Ishikawa (cell line): ENCODE data around the gene DPH6.

ENCODE experiments used
- CEBPB ChIP-seq: IDR thresholded peaks from 2 replicates; pipeline ENCODE4 v1.6.1; 2012
- CREB1 ChIP-seq: IDR thresholded peaks from 2 replicates; pipeline ENCODE4 v1.6.1; 2012; ENCODE audit warnings: low read depth
- EGR1 ChIP-seq: IDR thresholded peaks from 2 replicates; pipeline ENCODE4 v1.6.1; 2012
- EP300 ChIP-seq: IDR thresholded peaks from 2 replicates; pipeline ENCODE4 v1.6.1; 2012; ENCODE audit warnings: borderline replicate concordance
- FOXM1 ChIP-seq: IDR thresholded peaks from 2 replicates; pipeline ENCODE4 v1.6.1; 2012; ENCODE audit warnings: low read depth, borderline replicate concordance
- MAX ChIP-seq: IDR thresholded peaks from 2 replicates; pipeline ENCODE4 v1.6.1; 2012
- NFIC ChIP-seq: IDR thresholded peaks from 2 replicates; pipeline ENCODE4 v1.6.1; 2012
- RAD21 ChIP-seq: IDR thresholded peaks from 2 replicates; pipeline ENCODE4 v1.6.1; 2012; ENCODE audit warnings: low read depth
- REST ChIP-seq: IDR thresholded peaks from 2 replicates; pipeline ENCODE4 v1.6.1; 2012; ENCODE audit warnings: low read depth, mild to moderate bottlenecking
- TAF1 ChIP-seq: IDR thresholded peaks from 2 replicates; pipeline ENCODE4 v1.6.1; 2012; ENCODE audit warnings: low read depth, mild to moderate bottlenecking
- TCF12 ChIP-seq: IDR thresholded peaks from 2 replicates; pipeline ENCODE4 v1.6.1; 2012; ENCODE audit warnings: low read depth
- TEAD4 ChIP-seq: IDR thresholded peaks from 2 replicates; pipeline ENCODE4 v1.6.1; 2012
- YY1 ChIP-seq: IDR thresholded peaks from 2 replicates; pipeline ENCODE4 v1.6.1; 2012; ENCODE audit warnings: low read depth
- ZBTB7A ChIP-seq: IDR thresholded peaks from 2 replicates; pipeline ENCODE4 v1.6.1; 2012; ENCODE audit warnings: low read depth
- TF ChIP-seq, protein P1 (sequence below): IDR thresholded peaks from 2 replicates; pipeline ENCODE4 v1.6.1; 2012

Gene DPH6

GRCh38 chr15:35533130-35534110 is 12.5 kb downstream of the DPH6 start:
- TF ChIP-seq TCF12 (no peak), CREB1 (no peak), CEBPB (no peak), FOXM1 (no peak), EP300 (no peak), YY1 (no peak), TAF1 (no peak), TEAD4 (no peak), RAD21 (no peak), MAX (no peak), ZBTB7A (no peak), NFIC (no peak), REST (no peak)
- TF ChIP-seq, protein P1, sequence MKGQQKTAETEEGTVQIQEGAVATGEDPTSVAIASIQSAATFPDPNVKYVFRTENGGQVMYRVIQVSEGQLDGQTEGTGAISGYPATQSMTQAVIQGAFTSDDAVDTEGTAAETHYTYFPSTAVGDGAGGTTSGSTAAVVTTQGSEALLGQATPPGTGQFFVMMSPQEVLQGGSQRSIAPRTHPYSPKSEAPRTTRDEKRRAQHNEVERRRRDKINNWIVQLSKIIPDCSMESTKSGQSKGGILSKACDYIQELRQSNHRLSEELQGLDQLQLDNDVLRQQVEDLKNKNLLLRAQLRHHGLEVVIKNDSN = no peak

DNA sequence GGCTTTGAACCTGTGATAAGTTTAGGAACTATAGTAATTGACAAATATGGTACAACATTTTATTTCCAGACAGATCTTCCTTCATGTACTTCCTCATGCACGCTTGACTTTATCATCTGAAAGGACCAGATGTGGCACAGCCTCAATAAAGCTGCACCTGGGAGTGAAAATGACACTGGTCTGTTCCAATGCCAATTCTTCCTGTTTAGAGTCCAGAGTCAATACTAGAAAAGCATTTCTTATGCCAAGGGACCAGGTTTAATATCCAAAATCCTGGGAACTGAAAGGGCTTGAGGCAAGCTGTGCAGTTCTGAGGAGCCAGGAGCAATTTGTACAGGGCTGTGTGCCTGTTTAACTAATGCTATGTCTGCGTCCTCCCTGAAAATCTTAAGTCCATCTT is 15.3 kb downstream of the DPH6 start:
- no peak for TF ChIP-seq CEBPB
- no peak for TF ChIP-seq FOXM1
- TF ChIP-seq EGR1 = no peak
- no peak for TF ChIP-seq RAD21
- TF ChIP-seq REST = no peak
- no peak for TF ChIP-seq TCF12
- no peak for TF ChIP-seq ZBTB7A
- TF ChIP-seq EP300 = no peak
- no peak for TF ChIP-seq TAF1
- no peak for TF ChIP-seq CREB1

DNA sequence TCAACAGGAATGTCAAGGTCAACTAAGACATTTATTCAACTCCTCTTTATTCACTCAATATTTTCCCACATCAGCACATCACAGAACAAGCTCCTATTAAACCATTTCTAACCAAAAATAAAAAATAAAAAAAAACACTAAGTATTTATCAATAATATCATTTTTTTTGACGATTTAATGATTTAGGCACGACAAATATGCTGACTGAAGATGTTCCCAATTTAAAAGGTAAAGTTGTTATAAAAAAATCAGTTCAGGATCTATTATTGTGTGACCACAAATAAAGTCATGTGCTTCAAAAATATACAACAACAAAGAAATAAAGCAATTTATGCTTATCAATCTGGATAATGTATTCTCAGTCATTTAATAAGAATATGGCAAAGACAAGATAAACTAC is 16.2 kb downstream of the DPH6 start:
- TF ChIP-seq RAD21 (no peak), EGR1 (no peak), TEAD4 (no peak), FOXM1 (no peak), TAF1 (no peak)

GRCh38 chr15:35522061-35522460 is 23.9 kb downstream of the DPH6 start:
- no peak for TF ChIP-seq TAF1
- TF ChIP-seq, protein P1 = no peak
- TF ChIP-seq TCF12 = no peak
- TF ChIP-seq CREB1 = no peak
- no peak for TF ChIP-seq RAD21
- no peak for TF ChIP-seq NFIC
- no peak for TF ChIP-seq REST
- TF ChIP-seq CEBPB = no peak
- TF ChIP-seq ZBTB7A = no peak
- TF ChIP-seq TEAD4 = no peak
- no peak for TF ChIP-seq YY1
- no peak for TF ChIP-seq EP300
- TF ChIP-seq FOXM1 = no peak
- TF ChIP-seq MAX = no peak
